Measurements from ENCODE around the gene RLF.
A peak's percentile ranks its signal among the peaks of the same experiment; 100 is the strongest.

The RLF gene

GRCh38 chr1:40265919-40266318 is 104.7 kb downstream of the RLF start:
- H3K27ac ChIP-seq = peak overlapping the region; percentile 83

GRCh38 chr1:40266786-40267535 is 105.8 kb downstream of the RLF start:
- H3K27ac ChIP-seq = peak overlapping the region; percentile 83
- TF ChIP-seq CTCF (conservative IDR thresholded peaks at IDR 0.05) = no peak

More at GRCh38 chr1:40265919-40266318, 104.7 kb downstream of the RLF start:
- TF ChIP-seq CTCF (conservative IDR thresholded peaks at IDR 0.05) = no peak

GRCh38 chr1:40267767-40268187 is 106.6 kb downstream of the RLF start:
- no peak for TF ChIP-seq CTCF (conservative IDR thresholded peaks at IDR 0.05)
- H3K27ac ChIP-seq = peak overlapping the region; percentile 83

GRCh38 chr1:40268211-40268610 is 107.0 kb downstream of the RLF start:
- TF ChIP-seq CTCF (conservative IDR thresholded peaks at IDR 0.05) = no peak
- peak overlapping the region; percentile 83 for H3K27ac ChIP-seq

- no peak for TF ChIP-seq CTCF (conservative IDR thresholded peaks at IDR 0.05)
- no peak overlapping the region for H3K27ac ChIP-seq
Measured at GRCh38 chr1:40270152-40270834, 109.1 kb downstream of the RLF start.

GRCh38 chr1:40272653-40273213 is 111.5 kb downstream of the RLF start:
- no peak overlapping the region for H3K27ac ChIP-seq
- TF ChIP-seq CTCF (conservative IDR thresholded peaks at IDR 0.05) = no peak

GRCh38 chr1:40273547-40274166 is 112.5 kb downstream of the RLF start:
- TF ChIP-seq CTCF (conservative IDR thresholded peaks at IDR 0.05) = no peak
- H3K27ac ChIP-seq = no peak overlapping the region

Data from VCaP (cell line).